ENCODE data around the gene SLC2A1.

DNA sequence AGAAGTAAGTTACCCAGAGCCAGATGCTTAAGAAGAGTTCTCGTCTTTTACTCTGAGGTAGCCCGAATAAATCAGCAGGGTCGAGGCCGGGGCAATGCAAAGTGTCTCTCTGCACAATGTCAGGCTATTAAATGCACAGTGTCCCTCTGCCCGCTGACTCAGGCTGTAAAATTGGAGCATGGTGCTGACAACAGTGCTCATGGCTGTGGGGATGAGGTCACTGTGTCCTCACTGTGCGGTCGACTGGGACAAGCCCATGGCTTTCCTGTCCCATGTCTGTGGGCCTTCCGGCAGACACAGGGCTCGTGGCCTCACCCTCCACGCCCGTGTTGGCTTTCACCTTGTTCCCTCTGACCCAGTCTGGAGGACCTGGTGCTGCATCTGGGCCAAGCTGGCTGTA is 14.6 kb upstream of the SLC2A1 start:
- TF ChIP-seq POLR2A (IDR thresholded peaks at IDR 0.05), result no peak
- TF ChIP-seq CTCF (IDR thresholded peaks at IDR 0.05), result no peak
